ENCODE measurements around the gene TMEM129. TPM values are rescaled to one million over a fixed set of nuclear protein-coding genes. Genes with fewer than 3 reads are reported as not detected.

TMEM129 gene
- total RNA-seq, 1 experiment from 2014 or later = 54.9 TPM

DNA sequence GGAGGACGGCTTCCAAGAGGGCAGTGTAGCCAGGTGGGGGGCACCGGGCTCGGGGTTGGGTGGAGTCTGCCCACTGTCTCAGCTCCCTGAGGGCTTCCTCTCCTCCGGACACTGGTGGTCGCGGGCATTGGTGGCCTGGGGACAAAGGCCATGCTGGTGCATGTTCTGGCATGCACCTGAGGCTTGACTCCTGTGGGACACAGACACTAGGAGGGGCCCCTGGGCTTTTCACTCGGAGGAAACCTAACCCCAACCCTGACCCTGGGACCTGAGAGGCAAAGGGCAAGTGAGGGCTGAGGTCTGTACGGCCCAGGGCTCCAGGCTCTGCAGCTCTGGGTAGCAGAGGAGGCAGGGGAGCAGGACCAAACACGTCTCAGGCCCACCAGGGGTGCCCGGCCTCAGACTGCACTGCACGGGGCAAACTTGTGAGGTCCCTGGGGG lies 49.7 kb upstream of the TMEM129 start:
- ChIA-PET CTCF (interaction anchor here (0.9 to 2.7 kb wide), 4 partner anchors 8 to 23 kb away, joined by 3 to 18 read pairs (median 6); no protein-coding TSS in a partner anchor), POLR2A (no interaction called here)
- no peak for DNase-seq (ENCODE audit: low spot score)
- TF ChIP-seq, protein P1, sequence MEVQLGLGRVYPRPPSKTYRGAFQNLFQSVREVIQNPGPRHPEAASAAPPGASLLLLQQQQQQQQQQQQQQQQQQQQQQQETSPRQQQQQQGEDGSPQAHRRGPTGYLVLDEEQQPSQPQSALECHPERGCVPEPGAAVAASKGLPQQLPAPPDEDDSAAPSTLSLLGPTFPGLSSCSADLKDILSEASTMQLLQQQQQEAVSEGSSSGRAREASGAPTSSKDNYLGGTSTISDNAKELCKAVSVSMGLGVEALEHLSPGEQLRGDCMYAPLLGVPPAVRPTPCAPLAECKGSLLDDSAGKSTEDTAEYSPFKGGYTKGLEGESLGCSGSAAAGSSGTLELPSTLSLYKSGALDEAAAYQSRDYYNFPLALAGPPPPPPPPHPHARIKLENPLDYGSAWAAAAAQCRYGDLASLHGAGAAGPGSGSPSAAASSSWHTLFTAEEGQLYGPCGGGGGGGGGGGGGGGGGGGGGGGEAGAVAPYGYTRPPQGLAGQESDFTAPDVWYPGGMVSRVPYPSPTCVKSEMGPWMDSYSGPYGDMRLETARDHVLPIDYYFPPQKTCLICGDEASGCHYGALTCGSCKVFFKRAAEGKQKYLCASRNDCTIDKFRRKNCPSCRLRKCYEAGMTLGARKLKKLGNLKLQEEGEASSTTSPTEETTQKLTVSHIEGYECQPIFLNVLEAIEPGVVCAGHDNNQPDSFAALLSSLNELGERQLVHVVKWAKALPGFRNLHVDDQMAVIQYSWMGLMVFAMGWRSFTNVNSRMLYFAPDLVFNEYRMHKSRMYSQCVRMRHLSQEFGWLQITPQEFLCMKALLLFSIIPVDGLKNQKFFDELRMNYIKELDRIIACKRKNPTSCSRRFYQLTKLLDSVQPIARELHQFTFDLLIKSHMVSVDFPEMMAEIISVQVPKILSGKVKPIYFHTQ (CRISPR knock-in tag; IDR thresholded peaks at IDR 0.05) = no peak
- TF ChIP-seq FOXP1 (CRISPR knock-in tag; IDR thresholded peaks at IDR 0.05; ENCODE audit: borderline replicate concordance) (no peak), MXD4 (CRISPR knock-in tag; IDR thresholded peaks at IDR 0.05; ENCODE audit: borderline replicate concordance) (no peak), EMX1 (CRISPR knock-in tag; IDR thresholded peaks at IDR 0.05) (no peak)
- TF ChIP-seq, protein P2, sequence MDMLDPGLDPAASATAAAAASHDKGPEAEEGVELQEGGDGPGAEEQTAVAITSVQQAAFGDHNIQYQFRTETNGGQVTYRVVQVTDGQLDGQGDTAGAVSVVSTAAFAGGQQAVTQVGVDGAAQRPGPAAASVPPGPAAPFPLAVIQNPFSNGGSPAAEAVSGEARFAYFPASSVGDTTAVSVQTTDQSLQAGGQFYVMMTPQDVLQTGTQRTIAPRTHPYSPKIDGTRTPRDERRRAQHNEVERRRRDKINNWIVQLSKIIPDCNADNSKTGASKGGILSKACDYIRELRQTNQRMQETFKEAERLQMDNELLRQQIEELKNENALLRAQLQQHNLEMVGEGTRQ (CRISPR knock-in tag; IDR thresholded peaks at IDR 0.05) = no peak
- TF ChIP-seq, protein P3, sequence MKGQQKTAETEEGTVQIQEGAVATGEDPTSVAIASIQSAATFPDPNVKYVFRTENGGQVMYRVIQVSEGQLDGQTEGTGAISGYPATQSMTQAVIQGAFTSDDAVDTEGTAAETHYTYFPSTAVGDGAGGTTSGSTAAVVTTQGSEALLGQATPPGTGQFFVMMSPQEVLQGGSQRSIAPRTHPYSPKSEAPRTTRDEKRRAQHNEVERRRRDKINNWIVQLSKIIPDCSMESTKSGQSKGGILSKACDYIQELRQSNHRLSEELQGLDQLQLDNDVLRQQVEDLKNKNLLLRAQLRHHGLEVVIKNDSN (CRISPR knock-in tag; IDR thresholded peaks at IDR 0.05) = no peak
- TF ChIP-seq, protein P4, sequence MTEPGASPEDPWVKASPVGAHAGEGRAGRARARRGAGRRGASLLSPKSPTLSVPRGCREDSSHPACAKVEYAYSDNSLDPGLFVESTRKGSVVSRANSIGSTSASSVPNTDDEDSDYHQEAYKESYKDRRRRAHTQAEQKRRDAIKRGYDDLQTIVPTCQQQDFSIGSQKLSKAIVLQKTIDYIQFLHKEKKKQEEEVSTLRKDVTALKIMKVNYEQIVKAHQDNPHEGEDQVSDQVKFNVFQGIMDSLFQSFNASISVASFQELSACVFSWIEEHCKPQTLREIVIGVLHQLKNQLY (CRISPR knock-in tag; IDR thresholded peaks at IDR 0.05) = no peak
- TF ChIP-seq, protein P5, sequence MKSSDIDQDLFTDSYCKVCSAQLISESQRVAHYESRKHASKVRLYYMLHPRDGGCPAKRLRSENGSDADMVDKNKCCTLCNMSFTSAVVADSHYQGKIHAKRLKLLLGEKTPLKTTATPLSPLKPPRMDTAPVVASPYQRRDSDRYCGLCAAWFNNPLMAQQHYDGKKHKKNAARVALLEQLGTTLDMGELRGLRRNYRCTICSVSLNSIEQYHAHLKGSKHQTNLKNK (CRISPR knock-in tag; IDR thresholded peaks at IDR 0.05) = no peak
- Mint-ChIP-seq H3K4me3 (no peak overlapping the region), H3K27ac (no peak overlapping the region), H3K4me1 (peaks cover 9% of the 10 kb centered on the region), H3K27me3 (ENCODE audit: low read depth) (peaks cover 4% of the 10 kb centered on the region), H3K9me3 (no peaks in the 10 kb centered on the region), H3K36me3 (no peaks in the 10 kb centered on the region)
- no peak for ATAC-seq

DNA sequence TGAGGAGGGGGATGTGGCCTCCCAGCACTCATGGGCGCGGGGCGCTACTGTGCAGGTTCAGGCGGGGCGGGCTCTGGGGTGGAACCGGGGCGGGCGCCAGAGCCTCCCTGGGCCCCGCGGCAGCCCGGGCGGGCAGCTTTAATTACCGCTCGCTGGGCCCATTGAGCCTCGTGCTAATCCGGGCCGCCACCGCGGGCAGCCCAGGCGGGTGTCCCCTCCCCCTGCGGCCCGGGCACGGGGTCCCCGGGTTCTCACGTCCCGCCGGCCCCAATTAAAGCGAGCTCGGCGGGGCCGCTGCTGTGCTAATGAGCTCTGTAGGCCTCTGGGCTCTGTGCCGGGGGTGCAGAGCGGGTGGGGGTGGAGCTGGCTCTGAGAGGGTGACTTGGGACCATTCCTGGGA lies 49.1 kb upstream of the TMEM129 start:
- TF ChIP-seq, protein P6, sequence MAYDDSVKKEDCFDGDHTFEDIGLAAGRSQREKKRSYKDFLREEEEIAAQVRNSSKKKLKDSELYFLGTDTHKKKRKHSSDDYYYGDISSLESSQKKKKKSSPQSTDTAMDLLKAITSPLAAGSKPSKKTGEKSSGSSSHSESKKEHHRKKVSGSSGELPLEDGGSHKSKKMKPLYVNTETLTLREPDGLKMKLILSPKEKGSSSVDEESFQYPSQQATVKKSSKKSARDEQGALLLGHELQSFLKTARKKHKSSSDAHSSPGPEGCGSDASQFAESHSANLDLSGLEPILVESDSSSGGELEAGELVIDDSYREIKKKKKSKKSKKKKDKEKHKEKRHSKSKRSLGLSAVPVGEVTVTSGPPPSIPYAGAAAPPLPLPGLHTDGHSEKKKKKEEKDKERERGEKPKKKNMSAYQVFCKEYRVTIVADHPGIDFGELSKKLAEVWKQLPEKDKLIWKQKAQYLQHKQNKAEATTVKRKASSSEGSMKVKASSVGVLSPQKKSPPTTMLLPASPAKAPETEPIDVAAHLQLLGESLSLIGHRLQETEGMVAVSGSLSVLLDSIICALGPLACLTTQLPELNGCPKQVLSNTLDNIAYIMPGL (CRISPR knock-in tag; IDR thresholded peaks at IDR 0.05) = 0 out of 2 replicates have a peak, but pooled peaks have one; percentile 22
- TF ChIP-seq, protein P7, sequence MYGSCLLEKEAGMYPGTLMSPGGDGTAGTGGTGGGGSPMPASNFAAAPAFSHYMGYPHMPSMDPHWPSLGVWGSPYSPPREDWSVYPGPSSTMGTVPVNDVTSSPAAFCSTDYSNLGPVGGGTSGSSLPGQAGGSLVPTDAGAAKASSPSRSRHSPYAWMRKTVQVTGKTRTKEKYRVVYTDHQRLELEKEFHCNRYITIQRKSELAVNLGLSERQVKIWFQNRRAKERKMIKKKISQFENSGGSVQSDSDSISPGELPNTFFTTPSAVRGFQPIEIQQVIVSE (CRISPR knock-in tag; IDR thresholded peaks at IDR 0.05; ENCODE audit: borderline replicate concordance) = no peak
- Mint-ChIP-seq H3K36me3 (no peaks in the 10 kb centered on the region), H3K9me3 (no peaks in the 10 kb centered on the region), H3K27ac (no peak overlapping the region), H3K4me1 (peaks cover 13% of the 10 kb centered on the region), H3K4me3 (no peak overlapping the region), H3K27me3 (ENCODE audit: low read depth) (peaks cover 4% of the 10 kb centered on the region)
- ChIA-PET POLR2A (interaction anchor here (0.7 kb wide), 1 partner anchor 71 kb away, joined by 3 read pairs; no protein-coding TSS in a partner anchor), CTCF (interaction anchor here (0.9 to 2.7 kb wide), 4 partner anchors 8 to 24 kb away, joined by 3 to 18 read pairs (median 6); no protein-coding TSS in a partner anchor)
- DNase-seq (ENCODE audit: low spot score) (no peak), ATAC-seq (no peak)

DNA sequence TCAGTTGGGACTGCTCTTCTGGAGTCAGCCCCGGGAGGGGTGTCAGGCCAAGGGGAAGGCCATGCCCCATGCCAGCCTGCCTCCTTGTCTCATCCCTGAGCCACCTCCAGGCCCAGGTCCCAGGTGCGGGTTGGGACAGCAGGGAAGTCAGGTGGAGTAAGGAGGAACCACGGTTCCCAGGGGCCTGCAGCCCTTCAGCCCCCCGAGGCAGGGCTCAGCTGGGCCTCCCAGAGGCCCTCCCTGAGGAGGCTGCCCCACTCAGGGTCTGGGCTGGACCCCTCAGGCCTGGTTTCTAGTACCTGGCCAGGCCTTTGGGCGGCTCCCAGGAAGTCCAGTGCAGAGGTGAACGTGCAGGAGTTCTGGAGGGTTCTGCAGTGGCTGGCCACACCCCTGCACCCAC lies 48.6 kb upstream of the TMEM129 start:
- H3K27ac Mint-ChIP-seq = no peak overlapping the region
- no peaks in the 10 kb centered on the region for H3K9me3 Mint-ChIP-seq
- ATAC-seq (no peak), DNase-seq (ENCODE audit: low spot score) (no peak)
- no peak overlapping the region for H3K4me3 Mint-ChIP-seq
- ChIA-PET POLR2A (interaction anchor here (0.7 kb wide), 1 partner anchor 70 kb away, joined by 3 read pairs; no protein-coding TSS in a partner anchor), CTCF (interaction anchor here (1.2 to 5.7 kb wide), 4 partner anchors 9 to 39 kb away, joined by 4 to 45 read pairs (median 12); no protein-coding TSS in a partner anchor)
- H3K27me3 Mint-ChIP-seq (ENCODE audit: low read depth) = peaks cover 4% of the 10 kb centered on the region
- TF ChIP-seq, protein P6 (CRISPR knock-in tag; IDR thresholded peaks at IDR 0.05) = 0 out of 2 replicates have a peak, but pooled peaks have one; percentile 14
- no peak for TF ChIP-seq SP1 (CRISPR knock-in tag; conservative IDR thresholded peaks at IDR 0.05)
- no peaks in the 10 kb centered on the region for H3K36me3 Mint-ChIP-seq
- H3K4me1 Mint-ChIP-seq = peaks cover 13% of the 10 kb centered on the region
